Measurements from ENCODE around the gene KAZN.

DNA sequence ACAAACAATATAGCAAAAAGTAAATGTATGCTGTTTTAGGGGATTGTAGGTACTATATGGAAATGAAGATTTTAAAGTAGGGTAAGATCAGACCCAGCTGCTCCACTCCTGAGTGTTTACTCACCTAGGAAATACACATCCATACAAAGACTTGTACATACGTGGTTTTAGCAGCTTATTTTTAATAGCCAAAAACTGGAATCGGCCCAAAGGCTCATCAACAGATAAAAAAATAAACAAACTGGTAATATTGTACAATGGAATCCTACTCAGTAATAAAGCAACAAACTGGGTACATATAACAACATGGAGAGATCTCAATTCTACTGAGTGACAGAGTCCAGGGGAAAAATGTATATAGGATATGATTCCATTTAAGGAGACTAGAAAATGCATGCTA, 375.9 kb downstream of the KAZN start:
- TF ChIP-seq, protein P1, sequence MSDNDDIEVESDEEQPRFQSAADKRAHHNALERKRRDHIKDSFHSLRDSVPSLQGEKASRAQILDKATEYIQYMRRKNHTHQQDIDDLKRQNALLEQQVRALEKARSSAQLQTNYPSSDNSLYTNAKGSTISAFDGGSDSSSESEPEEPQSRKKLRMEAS (IDR thresholded peaks at IDR 0.05), result no peak
- TF ChIP-seq, protein P2, sequence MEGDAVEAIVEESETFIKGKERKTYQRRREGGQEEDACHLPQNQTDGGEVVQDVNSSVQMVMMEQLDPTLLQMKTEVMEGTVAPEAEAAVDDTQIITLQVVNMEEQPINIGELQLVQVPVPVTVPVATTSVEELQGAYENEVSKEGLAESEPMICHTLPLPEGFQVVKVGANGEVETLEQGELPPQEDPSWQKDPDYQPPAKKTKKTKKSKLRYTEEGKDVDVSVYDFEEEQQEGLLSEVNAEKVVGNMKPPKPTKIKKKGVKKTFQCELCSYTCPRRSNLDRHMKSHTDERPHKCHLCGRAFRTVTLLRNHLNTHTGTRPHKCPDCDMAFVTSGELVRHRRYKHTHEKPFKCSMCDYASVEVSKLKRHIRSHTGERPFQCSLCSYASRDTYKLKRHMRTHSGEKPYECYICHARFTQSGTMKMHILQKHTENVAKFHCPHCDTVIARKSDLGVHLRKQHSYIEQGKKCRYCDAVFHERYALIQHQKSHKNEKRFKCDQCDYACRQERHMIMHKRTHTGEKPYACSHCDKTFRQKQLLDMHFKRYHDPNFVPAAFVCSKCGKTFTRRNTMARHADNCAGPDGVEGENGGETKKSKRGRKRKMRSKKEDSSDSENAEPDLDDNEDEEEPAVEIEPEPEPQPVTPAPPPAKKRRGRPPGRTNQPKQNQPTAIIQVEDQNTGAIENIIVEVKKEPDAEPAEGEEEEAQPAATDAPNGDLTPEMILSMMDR (IDR thresholded peaks at IDR 0.05), result no peak

Data from A549 (cell line).